Colonic mucosa (tissue), 4 donors: Measurements from ENCODE around the gene NF2. TPM values are rescaled to one million over a fixed set of nuclear protein-coding genes. Genes with fewer than 3 reads are reported as not detected.

Source experiments
- DNase-seq: peaks from one replicate; pipeline ENCODE4 v3.0.0-alpha.2; 2020
- H3K27ac ChIP-seq: fragments of 200-600 bp; one replicate; pipeline ENCODE4 v1.8.0; 2021
- H3K27me3 ChIP-seq: fragments of 200-600 bp; one replicate; pipeline ENCODE4 v1.8.0; 2021
- H3K36me3 ChIP-seq: fragments of 200-600 bp; one replicate; pipeline ENCODE4 v1.8.0; 2021
- H3K4me1 ChIP-seq: fragments of 200-600 bp; one replicate; pipeline ENCODE4 v1.8.0; 2021; ENCODE audit warnings: mild to moderate bottlenecking
- H3K4me3 ChIP-seq: fragments of 200-600 bp; one replicate; pipeline ENCODE4 v1.8.0; 2021
- H3K9ac ChIP-seq, 2 donors: one replicate each; pipeline ENCODE4 v1.7.0; 2013; ENCODE audit warnings: control low read depth in 2 of 2, low read depth in 2 of 2, low read length in 2 of 2
- H3K9me3 ChIP-seq: fragments of 200-600 bp; one replicate; pipeline ENCODE4 v1.8.0; 2021
- intact Hi-C: fragments of 100-400 bp; cut with DNase I; formaldehyde crosslinking; loops from one replicate; pipeline ENCODE4 v1.14.1; 2022
- total RNA-seq, 2 donors: library from RNA; stranded (reverse); fragmentation: NEBNext Ultra II Directional in 1 of 2; extraction: Animal tissue kit (Norgen Biotek cat#: 25700) in 1 of 2; gene quantifications; one replicate each; pipeline ENCODE4 v1.2.1, GENCODE V29; 2021
- TF ChIP-seq, protein P1 (sequence below): fragments of 200-600 bp; IDR thresholded peaks from one replicate; pipeline ENCODE4 v1.8.0; 2022; ENCODE audit warnings: antibody characterized with exemption, mild to moderate bottlenecking
- donor health status: healthy.
- donor health status: DM: no; HTN: no; CAD: no.
- donor health status: DM: no; HTN: no; CAD: no.

NF2 gene
- total RNA-seq, 2 donors from 2014 or later: 33.5 to 51.0 TPM

DNA sequence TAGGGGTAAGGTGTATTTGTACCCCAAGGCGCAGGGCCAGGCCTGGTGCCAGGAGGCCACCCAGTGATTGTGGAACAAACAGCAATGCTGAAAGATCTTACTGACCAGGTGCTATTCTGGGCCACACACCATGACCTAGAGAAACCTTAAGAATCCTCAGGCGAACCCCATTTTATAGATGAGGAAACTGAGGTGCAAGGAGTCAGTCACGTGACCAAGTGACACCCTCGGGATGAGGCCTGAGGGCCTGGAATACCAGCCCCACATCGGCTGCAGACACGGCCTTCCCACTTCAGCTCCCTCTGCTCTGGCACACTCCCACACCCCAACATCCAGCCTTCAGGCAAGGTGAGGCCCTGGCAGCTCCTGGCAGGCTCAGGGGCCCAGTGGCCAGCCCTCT, 129.4 kb downstream of the NF2 start:
- Histone ChIP-seq H3K27me3 (no peaks in the 10 kb centered on the region), H3K4me3 (no peak overlapping the region), H3K27ac (no peak overlapping the region), H3K36me3 (no peaks in the 10 kb centered on the region), H3K9me3 (no peaks in the 10 kb centered on the region), H3K4me1 (peaks cover 7% of the 10 kb centered on the region), H3K9ac (no peak overlapping the region)
- no peak for DNase-seq
- TF ChIP-seq, protein P1, sequence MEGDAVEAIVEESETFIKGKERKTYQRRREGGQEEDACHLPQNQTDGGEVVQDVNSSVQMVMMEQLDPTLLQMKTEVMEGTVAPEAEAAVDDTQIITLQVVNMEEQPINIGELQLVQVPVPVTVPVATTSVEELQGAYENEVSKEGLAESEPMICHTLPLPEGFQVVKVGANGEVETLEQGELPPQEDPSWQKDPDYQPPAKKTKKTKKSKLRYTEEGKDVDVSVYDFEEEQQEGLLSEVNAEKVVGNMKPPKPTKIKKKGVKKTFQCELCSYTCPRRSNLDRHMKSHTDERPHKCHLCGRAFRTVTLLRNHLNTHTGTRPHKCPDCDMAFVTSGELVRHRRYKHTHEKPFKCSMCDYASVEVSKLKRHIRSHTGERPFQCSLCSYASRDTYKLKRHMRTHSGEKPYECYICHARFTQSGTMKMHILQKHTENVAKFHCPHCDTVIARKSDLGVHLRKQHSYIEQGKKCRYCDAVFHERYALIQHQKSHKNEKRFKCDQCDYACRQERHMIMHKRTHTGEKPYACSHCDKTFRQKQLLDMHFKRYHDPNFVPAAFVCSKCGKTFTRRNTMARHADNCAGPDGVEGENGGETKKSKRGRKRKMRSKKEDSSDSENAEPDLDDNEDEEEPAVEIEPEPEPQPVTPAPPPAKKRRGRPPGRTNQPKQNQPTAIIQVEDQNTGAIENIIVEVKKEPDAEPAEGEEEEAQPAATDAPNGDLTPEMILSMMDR: no peak
- intact Hi-C loops: no loop called here

DNA sequence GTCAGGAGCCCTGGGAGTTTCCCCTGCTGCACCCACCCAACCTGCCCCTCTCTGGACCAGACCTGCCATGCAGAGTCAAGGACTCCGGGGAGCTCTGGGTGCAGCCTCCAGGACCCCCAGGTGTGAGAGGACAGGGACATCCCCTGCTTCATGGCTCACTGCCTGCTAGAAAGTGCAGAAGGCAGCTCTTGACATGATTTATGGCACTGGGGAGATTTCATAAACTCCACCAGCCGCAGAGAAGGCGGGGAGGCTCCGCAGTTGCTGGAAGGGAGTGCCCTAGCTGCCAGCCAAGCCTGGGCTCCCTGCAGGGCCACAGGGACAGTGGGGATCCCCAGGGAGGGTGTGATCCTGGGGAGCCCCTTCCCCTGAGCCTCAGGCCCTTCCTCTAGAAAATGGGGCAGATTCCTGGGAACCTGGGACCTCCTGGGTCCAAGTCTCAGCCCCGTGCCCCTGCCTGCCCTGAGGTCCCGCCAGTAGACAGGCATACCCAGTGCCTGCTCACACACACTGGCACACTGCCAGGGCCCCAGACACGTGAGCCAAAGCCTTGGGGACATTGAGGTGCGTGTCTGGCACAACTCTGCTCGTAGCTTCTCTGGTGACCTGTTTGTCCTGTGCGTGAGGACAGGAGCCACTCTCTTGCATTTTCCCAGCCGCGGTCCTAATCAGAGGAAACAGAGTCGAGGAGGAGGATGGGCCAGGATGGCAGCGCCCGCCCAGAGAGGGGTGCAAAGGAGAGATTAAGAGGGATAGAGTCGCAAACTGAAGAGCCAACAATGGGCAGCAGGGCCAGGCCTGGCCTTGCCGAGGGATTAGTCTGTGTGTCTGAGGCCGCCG, 130.1 kb downstream of the NF2 start:
- H3K4me1 ChIP-seq: peaks cover 7% of the 10 kb centered on the region
- H3K27me3 ChIP-seq: no peaks in the 10 kb centered on the region
- no peak overlapping the region for H3K4me3 ChIP-seq
- intact Hi-C loops: no loop called here
- H3K36me3 ChIP-seq: no peaks in the 10 kb centered on the region
- DNase-seq: peak; percentile 39
- TF ChIP-seq, protein P1: no peak
- H3K9me3 ChIP-seq: no peaks in the 10 kb centered on the region
- H3K9ac ChIP-seq: no peak overlapping the region
- H3K27ac ChIP-seq: no peak overlapping the region

DNA sequence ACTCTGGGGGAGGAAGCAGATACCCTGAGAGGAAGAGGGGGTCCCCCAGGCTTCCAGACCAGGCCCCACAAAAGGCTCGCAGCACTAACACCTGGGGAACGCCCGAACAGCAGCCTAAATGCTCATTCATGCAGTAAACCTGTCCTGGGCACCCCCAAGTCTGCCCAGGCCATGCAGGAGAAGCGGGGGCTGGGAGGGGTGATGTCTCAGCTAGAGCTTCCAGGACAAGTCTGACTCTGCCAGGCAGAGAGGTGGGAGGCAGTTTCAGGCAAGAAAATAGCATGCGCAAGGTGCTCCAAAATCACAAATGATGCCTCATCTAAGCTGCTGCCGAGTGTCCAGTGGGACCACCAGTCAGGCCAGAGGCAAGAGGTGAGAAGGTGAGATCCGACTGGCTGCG, 131.0 kb downstream of the NF2 start:
- Histone ChIP-seq H3K27ac (no peak overlapping the region), H3K9me3 (no peaks in the 10 kb centered on the region), H3K9ac (no peak overlapping the region), H3K27me3 (no peaks in the 10 kb centered on the region), H3K4me3 (no peak overlapping the region), H3K4me1 (peaks cover 7% of the 10 kb centered on the region), H3K36me3 (no peaks in the 10 kb centered on the region)
- DNase-seq: no peak
- intact Hi-C loops: no loop called here
- TF ChIP-seq, protein P1: no peak

DNA sequence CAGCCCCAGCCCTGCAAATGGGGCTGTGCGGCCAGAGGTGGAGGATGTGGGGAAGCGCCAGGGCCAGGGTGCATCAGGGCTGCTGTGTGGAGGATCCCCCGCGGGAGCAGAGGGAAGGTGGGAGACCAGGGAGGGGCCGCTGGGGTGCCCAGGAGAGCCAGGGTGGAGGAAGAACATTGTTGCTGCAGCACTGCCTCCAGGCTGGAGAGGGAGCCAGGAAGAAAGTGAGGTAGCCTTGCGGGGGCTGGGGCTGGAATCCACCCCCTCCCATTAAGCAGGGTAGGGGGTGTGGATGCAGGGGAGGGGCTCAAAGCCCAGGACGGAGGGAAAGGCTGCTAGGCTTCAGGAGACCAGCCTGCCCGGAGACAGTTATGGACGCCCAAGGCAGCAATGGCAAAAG, 131.4 kb downstream of the NF2 start:
- TF ChIP-seq, protein P1: no peak
- H3K4me1 ChIP-seq: peaks cover 7% of the 10 kb centered on the region
- no peaks in the 10 kb centered on the region for H3K9me3 ChIP-seq
- no peak overlapping the region for H3K4me3 ChIP-seq
- no peak overlapping the region for H3K9ac ChIP-seq
- no peaks in the 10 kb centered on the region for H3K36me3 ChIP-seq
- no peak for DNase-seq
- intact Hi-C loops: no loop called here
- no peak overlapping the region for H3K27ac ChIP-seq
- no peaks in the 10 kb centered on the region for H3K27me3 ChIP-seq

DNA sequence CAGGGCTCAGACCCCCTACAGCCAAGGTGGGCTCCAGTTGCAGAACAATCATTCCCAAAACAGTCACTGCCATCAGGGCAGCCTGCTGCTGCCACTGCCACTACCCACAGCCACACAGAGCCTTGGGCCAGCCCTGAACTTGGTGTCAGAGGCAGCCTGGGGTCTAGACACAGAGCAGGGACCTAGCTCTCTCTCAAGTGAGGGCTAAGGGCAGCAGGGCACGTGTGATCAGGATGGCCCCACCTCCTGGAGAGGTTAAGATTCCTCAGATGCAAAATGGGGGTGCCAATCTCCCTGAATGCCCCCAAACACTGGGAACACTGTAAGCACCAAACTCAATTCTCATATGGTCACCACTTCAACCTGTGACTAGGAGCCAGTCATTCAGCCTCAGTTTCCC, 132.0 kb downstream of the NF2 start:
- Histone ChIP-seq H3K4me3 (no peak overlapping the region), H3K27ac (no peak overlapping the region), H3K9me3 (no peaks in the 10 kb centered on the region), H3K4me1 (peaks cover 7% of the 10 kb centered on the region), H3K27me3 (no peaks in the 10 kb centered on the region), H3K36me3 (no peaks in the 10 kb centered on the region), H3K9ac (no peak overlapping the region)
- DNase-seq: no peak
- TF ChIP-seq, protein P1: no peak
- intact Hi-C loops: no loop called here
